Neural progenitor cell (in vitro differentiated cells): ENCODE data around the gene STX2. TPM values are rescaled to one million over a fixed set of nuclear protein-coding genes. Genes with fewer than 3 reads are reported as not detected.

Source experiments
- DNase-seq: peaks from one replicate; pipeline ENCODE4 v3.0.0-alpha.2; 2016; ENCODE audit warnings: low spot score
- H2AFZ ChIP-seq: fragments of 200-600 bp; sonication (generic); replicated peaks from 2 replicates; pipeline ENCODE4 v1.6.1; 2016; ENCODE audit warnings: antibody characterized with exemption
- H3F3A ChIP-seq: fragments of 200-600 bp; sonication (generic); 2 replicates; pipeline ENCODE4 v1.6.1; 2016; ENCODE audit warnings: antibody characterized with exemption, low read depth
- H3K27ac ChIP-seq: fragments of 200-600 bp; sonication (generic); 2 replicates; pipeline ENCODE4 v1.5.1; 2016; ENCODE audit warnings: mild to moderate bottlenecking
- H3K27me3 ChIP-seq: fragments of 200-600 bp; sonication (generic); 2 replicates; pipeline ENCODE4 v1.6.1; 2016; ENCODE audit warnings: mild to moderate bottlenecking, moderate library complexity
- H3K36me3 ChIP-seq: fragments of 200-600 bp; sonication (generic); 2 replicates; pipeline ENCODE4 v1.5.1; 2016
- H3K4me1 ChIP-seq: fragments of 200-600 bp; sonication (generic); 2 replicates; pipeline ENCODE4 v1.6.1; 2016; ENCODE audit warnings: mixed run types
- H3K4me2 ChIP-seq: fragments of 200-600 bp; sonication (generic); 2 replicates; pipeline ENCODE4 v1.6.1; 2016
- H3K4me3 ChIP-seq: fragments of 200-600 bp; sonication (generic); 2 replicates; pipeline ENCODE4 v1.5.1; 2016
- H3K79me2 ChIP-seq: fragments of 200-600 bp; sonication (generic); 2 replicates; pipeline ENCODE4 v1.6.1; 2016; ENCODE audit warnings: low read depth
- H3K9ac ChIP-seq: fragments of 200-600 bp; sonication (generic); 2 replicates; pipeline ENCODE4 v1.6.1; 2016
- H3K9me3 ChIP-seq: fragments of 200-600 bp; sonication (generic); 2 replicates; pipeline ENCODE4 v1.5.1; 2016; ENCODE audit warnings: low read depth
- H4K20me1 ChIP-seq: fragments of 200-600 bp; sonication (generic); 2 replicates; pipeline ENCODE4 v1.6.1; 2016; ENCODE audit warnings: low read depth
- H3K27ac Mint-ChIP-seq: 3 replicates; pipeline ENCODE4 v1.8.0; 2021; ENCODE audit warnings: mixed read lengths
- H3K27me3 Mint-ChIP-seq: 2 replicates; pipeline ENCODE4 v1.8.0; 2022; ENCODE audit warnings: low read depth, mild to moderate bottlenecking, inconsistent platforms, moderate library complexity, mixed read lengths; ENCODE audit not compliant: insufficient read depth
- H3K36me3 Mint-ChIP-seq: 3 replicates; pipeline ENCODE4 v1.8.0; 2021; ENCODE audit warnings: mixed read lengths
- H3K4me1 Mint-ChIP-seq: 3 replicates; pipeline ENCODE4 v1.8.0; 2021; ENCODE audit warnings: mixed read lengths
- H3K4me3 Mint-ChIP-seq: 3 replicates; pipeline ENCODE4 v1.8.0; 2021; ENCODE audit warnings: mild to moderate bottlenecking, moderate library complexity, mixed read lengths
- H3K9me3 Mint-ChIP-seq: 3 replicates; pipeline ENCODE4 v1.8.0; 2020; ENCODE audit warnings: mixed read lengths
- EZH2 ChIP-seq: fragments of 200-600 bp; sonication (generic); IDR thresholded peaks from 2 replicates; pipeline ENCODE4 v1.6.1; 2017; ENCODE audit warnings: antibody characterized with exemption, mild to moderate bottlenecking, moderate library complexity
- EZH2phosphoT487 ChIP-seq: fragments of 200-600 bp; sonication (generic); IDR thresholded peaks from 2 replicates; pipeline ENCODE4 v1.6.1; 2017; ENCODE audit warnings: antibody characterized with exemption
- total RNA-seq: library from RNA; depleted of rRNA; stranded (reverse); fragments of >200 nt; gene quantifications from 2 replicates; pipeline ENCODE4 v1.2.3, GENCODE V29; 2015; ENCODE audit warnings: low replicate concordance
- TF ChIP-seq, protein P1 (sequence below): fragments of 200-600 bp; sonication (generic); IDR thresholded peaks from 2 replicates; pipeline ENCODE4 v1.5.1; 2017; ENCODE audit warnings: antibody characterized with exemption, mild to moderate bottlenecking

Gene STX2
- total RNA-seq, 1 donor from 2014 or later, result 44.0 TPM

DNA sequence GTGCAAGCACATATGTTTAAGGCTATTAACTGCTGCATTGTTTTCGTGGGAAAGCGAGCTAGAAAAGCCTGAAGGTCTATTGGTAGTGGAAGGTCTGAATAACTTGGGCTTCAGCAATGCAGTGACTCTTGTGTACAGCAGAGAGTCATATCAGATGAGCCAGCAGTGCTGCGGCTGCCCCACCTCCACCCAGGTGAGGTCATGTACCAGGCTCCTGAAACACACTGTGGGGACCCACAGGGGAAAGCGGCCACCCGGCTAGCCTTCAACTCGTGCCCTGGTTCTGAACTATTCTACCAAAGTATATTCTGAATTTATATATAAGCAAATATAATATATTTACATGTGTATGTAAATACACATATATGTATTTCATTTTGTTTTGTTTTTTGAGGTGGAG, 20.1 kb upstream of the STX2 start:
- no peak overlapping the region for H3K27ac ChIP-seq
- TF ChIP-seq, protein P1, sequence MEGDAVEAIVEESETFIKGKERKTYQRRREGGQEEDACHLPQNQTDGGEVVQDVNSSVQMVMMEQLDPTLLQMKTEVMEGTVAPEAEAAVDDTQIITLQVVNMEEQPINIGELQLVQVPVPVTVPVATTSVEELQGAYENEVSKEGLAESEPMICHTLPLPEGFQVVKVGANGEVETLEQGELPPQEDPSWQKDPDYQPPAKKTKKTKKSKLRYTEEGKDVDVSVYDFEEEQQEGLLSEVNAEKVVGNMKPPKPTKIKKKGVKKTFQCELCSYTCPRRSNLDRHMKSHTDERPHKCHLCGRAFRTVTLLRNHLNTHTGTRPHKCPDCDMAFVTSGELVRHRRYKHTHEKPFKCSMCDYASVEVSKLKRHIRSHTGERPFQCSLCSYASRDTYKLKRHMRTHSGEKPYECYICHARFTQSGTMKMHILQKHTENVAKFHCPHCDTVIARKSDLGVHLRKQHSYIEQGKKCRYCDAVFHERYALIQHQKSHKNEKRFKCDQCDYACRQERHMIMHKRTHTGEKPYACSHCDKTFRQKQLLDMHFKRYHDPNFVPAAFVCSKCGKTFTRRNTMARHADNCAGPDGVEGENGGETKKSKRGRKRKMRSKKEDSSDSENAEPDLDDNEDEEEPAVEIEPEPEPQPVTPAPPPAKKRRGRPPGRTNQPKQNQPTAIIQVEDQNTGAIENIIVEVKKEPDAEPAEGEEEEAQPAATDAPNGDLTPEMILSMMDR, result no peak
- TF ChIP-seq EZH2 (no peak), EZH2phosphoT487 (no peak)
- Mint-ChIP-seq H3K4me1 (peaks cover 8% of the 10 kb centered on the region), H3K27me3 (peaks cover 4% of the 10 kb centered on the region), H3K4me3 (no peak overlapping the region), H3K36me3 (no peaks in the 10 kb centered on the region), H3K9me3 (peaks cover 12% of the 10 kb centered on the region), H3K27ac (no peak overlapping the region)
- no peak for DNase-seq
- no peaks in the 10 kb centered on the region for H3K36me3 ChIP-seq
- no peaks in the 10 kb centered on the region for H3K4me1 ChIP-seq
- H3K9ac ChIP-seq, result no peak overlapping the region
- no peak overlapping the region for H3K4me3 ChIP-seq
- no peaks in the 10 kb centered on the region for H4K20me1 ChIP-seq
- H3K9me3 ChIP-seq, result no peaks in the 10 kb centered on the region
- H3F3A ChIP-seq, result peaks cover 6% of the 10 kb centered on the region
- H2AFZ ChIP-seq, result no peak overlapping the region
- no peak overlapping the region for H3K4me2 ChIP-seq
- no peaks in the 10 kb centered on the region for H3K27me3 ChIP-seq
- no peaks in the 10 kb centered on the region for H3K79me2 ChIP-seq

DNA sequence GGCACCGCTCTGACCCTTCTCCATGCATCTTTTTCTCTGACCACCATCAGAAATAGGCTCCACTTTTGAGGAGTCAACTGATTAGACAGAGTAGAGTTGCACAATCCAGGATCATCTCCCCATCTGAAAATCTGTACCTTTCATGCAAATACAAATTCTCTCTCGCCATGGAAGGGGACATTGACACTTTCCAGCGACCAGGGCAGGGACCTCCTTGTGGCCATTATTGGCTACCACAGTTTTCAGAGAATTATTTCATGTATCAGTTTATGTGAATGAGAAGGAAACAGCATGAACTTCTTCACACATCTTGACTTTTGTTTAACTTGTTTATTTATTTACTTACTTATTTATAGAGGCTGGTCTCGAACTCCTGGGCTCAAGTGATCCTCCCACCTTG, 19.0 kb upstream of the STX2 start:
- no peak overlapping the region for H3K27ac ChIP-seq
- H3F3A ChIP-seq, result peaks cover 17% of the 10 kb centered on the region
- H3K4me2 ChIP-seq, result no peak overlapping the region
- no peaks in the 10 kb centered on the region for H3K36me3 ChIP-seq
- H3K4me3 Mint-ChIP-seq, result peak overlapping the region; percentile 26
- no peaks in the 10 kb centered on the region for H3K79me2 ChIP-seq
- H4K20me1 ChIP-seq, result no peaks in the 10 kb centered on the region
- peaks cover 8% of the 10 kb centered on the region for H3K27me3 Mint-ChIP-seq
- H3K27ac Mint-ChIP-seq, result no peak overlapping the region
- peaks cover 12% of the 10 kb centered on the region for H3K9me3 Mint-ChIP-seq
- H3K4me3 ChIP-seq, result no peak overlapping the region
- DNase-seq, result no peak
- peaks cover 18% of the 10 kb centered on the region for H3K4me1 Mint-ChIP-seq
- peaks cover 8% of the 10 kb centered on the region for H3K4me1 ChIP-seq
- H2AFZ ChIP-seq, result no peak overlapping the region
- no peaks in the 10 kb centered on the region for H3K9me3 ChIP-seq
- H3K9ac ChIP-seq, result no peak overlapping the region
- H3K36me3 Mint-ChIP-seq, result no peaks in the 10 kb centered on the region
- TF ChIP-seq, protein P1, result peak; percentile 39
- no peak for TF ChIP-seq EZH2phosphoT487
- no peaks in the 10 kb centered on the region for H3K27me3 ChIP-seq

DNA sequence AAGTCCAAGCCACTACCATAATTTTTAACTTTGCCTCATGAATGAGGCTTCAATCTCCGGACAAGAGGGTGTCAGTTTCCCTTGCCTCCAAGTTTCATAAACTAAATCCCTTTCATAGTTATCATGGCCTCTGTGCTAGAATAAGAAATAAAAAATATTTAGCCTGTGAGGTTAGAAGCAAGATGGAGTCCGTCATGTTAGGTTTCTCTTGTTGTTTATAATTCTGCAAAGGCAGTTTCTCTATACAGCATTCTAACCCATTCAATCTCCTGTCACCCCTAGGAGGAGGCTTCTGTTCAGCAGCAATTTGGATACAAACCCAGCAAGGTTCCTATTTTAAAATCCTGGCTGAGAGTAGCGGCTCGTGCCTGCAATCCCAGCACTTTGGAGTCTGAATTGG, 17.0 kb upstream of the STX2 start:
- Mint-ChIP-seq H3K9me3 (peaks cover 9% of the 10 kb centered on the region), H3K4me3 (no peak overlapping the region), H3K36me3 (no peaks in the 10 kb centered on the region), H3K27ac (no peak overlapping the region), H3K4me1 (peaks cover 22% of the 10 kb centered on the region), H3K27me3 (peaks cover 13% of the 10 kb centered on the region)
- Histone ChIP-seq H3F3A (peaks cover 20% of the 10 kb centered on the region), H3K4me1 (peaks cover 8% of the 10 kb centered on the region), H3K9ac (no peak overlapping the region), H3K4me2 (no peak overlapping the region), H3K36me3 (no peaks in the 10 kb centered on the region), H3K27me3 (no peaks in the 10 kb centered on the region), H4K20me1 (no peaks in the 10 kb centered on the region), H3K9me3 (no peaks in the 10 kb centered on the region), H3K27ac (no peak overlapping the region), H3K79me2 (no peaks in the 10 kb centered on the region), H3K4me3 (no peak overlapping the region), H2AFZ (no peak overlapping the region)
- no peak for DNase-seq
- no peak for TF ChIP-seq EZH2phosphoT487
- no peak for TF ChIP-seq EZH2

DNA sequence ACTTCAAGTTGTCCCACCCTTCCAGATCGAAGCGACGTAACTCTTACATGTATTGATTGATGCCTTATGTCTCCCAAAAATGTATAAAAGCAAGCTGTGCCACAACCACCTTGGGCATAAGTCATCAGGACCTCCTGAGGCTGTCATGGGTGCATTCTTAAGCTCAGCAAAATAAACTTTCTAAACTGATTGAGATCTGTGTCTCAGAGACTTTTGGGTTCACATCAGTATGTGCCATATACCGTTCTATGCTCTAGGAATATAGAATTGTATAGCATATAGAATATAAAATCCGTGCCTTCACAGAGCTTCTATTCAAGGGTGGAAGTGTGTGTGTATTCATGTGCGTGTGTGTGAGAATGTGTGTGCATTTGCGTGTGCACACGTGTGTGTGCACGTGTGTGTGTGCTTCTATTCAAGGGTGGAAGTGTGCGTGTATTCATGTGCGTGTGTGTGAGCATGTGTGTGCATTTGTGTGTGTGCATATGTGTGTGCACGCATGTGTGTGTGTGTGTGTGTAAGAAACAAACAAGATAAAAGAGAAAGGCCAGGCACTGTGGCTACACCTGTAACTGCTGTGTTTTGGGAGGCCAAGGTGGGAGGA, 11.5 kb upstream of the STX2 start:
- Histone ChIP-seq H3K9me3 (no peaks in the 10 kb centered on the region), H3K4me3 (no peak overlapping the region), H3F3A (peaks cover 20% of the 10 kb centered on the region), H4K20me1 (no peaks in the 10 kb centered on the region), H3K9ac (no peak overlapping the region), H3K27me3 (no peaks in the 10 kb centered on the region), H3K36me3 (no peaks in the 10 kb centered on the region), H3K27ac (no peak overlapping the region), H3K4me1 (peaks cover 8% of the 10 kb centered on the region), H3K79me2 (no peaks in the 10 kb centered on the region), H2AFZ (no peak overlapping the region), H3K4me2 (no peak overlapping the region)
- Mint-ChIP-seq H3K4me1 (peaks cover 30% of the 10 kb centered on the region), H3K27me3 (peaks cover 28% of the 10 kb centered on the region), H3K36me3 (no peaks in the 10 kb centered on the region), H3K27ac (peak overlapping the region; percentile 72), H3K9me3 (peaks cover 3% of the 10 kb centered on the region), H3K4me3 (peak overlapping the region; percentile 22)
- DNase-seq, result no peak
- TF ChIP-seq, protein P1, result no peak
- no peak for TF ChIP-seq EZH2phosphoT487
- TF ChIP-seq EZH2, result no peak
